ENCODE measurements around the gene KLF14. TPM values are rescaled to one million over a fixed set of nuclear protein-coding genes. Genes with fewer than 3 reads are reported as not detected.

KLF14 gene
- total and polyA plus RNA-seq, 2 of the 4 experiments (the other 2 are of a cell fraction) = 0.05 TPM; not detected in 1

DNA sequence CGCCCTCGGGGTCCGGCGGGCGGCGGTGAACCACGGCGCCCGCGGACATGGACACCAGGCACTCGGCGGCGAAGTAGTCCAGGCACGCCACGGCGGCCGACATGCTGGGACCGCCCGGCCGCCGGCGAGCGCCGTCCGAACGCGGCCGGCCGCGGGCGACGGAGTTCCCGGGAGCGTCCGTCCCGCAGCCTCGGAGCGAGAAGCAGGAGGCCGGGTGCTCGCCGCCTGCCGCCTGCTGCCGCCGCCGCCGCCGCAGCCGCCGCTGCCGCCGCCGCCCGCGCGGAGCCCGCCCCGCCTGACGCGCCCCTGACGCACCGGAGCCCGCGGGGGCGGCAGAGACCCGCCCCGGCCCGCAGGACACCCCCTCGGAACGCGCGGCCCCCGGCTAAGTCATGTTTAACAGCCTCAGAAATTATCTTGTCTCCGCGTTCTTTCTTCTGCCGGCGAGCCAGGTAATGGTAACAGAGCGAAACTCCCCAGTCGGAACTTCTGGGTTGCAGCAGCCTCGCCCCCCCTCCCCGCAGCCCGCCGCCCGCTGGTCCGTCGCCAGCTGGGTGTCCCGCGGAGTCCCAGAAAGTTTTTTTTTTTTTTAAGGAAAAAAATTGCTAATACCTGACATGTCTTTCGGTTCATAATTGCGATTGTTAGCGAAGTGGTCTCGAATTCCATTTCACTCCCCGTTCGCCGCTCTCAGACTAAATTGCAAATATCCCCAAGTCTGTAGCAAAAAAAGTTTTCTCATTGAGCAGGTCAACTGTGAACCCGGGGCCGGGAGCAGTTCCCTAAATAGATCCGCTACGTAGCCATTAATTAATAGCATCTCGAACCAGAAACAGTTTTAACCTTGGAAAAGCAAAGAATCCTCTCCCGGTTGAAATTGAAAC is at the start of gene KLF14 (continued):
- TF ChIP-seq, protein P1, sequence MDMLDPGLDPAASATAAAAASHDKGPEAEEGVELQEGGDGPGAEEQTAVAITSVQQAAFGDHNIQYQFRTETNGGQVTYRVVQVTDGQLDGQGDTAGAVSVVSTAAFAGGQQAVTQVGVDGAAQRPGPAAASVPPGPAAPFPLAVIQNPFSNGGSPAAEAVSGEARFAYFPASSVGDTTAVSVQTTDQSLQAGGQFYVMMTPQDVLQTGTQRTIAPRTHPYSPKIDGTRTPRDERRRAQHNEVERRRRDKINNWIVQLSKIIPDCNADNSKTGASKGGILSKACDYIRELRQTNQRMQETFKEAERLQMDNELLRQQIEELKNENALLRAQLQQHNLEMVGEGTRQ (IDR thresholded peaks at IDR 0.05; ENCODE audit: low read depth, low read length) = no peak
- TF ChIP-seq MAZ (IDR thresholded peaks at IDR 0.05; ENCODE audit: borderline replicate concordance, low read depth, low read length) = no peak

DNA sequence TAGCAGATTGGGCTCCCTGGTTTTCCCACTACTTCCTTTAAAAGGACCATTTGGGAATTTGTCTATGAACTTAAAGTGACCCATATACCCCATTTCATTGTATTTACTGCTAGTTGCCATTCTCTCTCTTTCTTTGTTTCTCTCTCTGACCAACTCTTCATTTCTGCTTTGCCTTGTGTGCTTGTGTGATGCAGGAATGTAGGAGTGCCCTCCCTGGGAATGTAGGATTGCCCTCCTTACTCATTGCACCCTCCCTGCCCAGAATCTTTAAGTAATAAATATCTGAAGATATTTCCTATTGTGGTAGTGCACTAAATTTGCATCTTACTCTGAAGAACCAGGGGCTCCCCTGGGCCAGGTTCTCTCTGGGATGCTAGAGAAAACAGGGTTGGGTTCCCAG is 47.3 kb upstream of the KLF14 start:
- BruUV-seq (replicated peaks) = no TSS peak
- H2AK5ac ChIP-seq (ENCODE audit: low read depth, low read length) = no peak overlapping the region
- dilution Hi-C loops (cut with HindIII; ENCODE audit: low sequenced_read_pairs, unreplicated experiment) = no loop called here
- H3K23ac ChIP-seq (ENCODE audit: low read depth, low read length) = no peak overlapping the region
- no peak overlapping the region for H2AFZ ChIP-seq (replicated peaks; ENCODE audit: low read length, poor library complexity)
- H2BK120ac ChIP-seq (ENCODE audit: low read depth, low read length) = no peak overlapping the region
- no peaks in the 10 kb centered on the region for H3K36me3 ChIP-seq (ENCODE audit: control insufficient read depth, insufficient read depth, low read length)
- in situ Hi-C loops (cut with MboI; ENCODE audit: low sequenced_read_pairs) = no loop called here
- no peak overlapping the region for H4K5ac ChIP-seq (ENCODE audit: low read depth, low read length)
- no peak overlapping the region for H4K8ac ChIP-seq (ENCODE audit: low read depth in 2 of 2, low read length in 2 of 2)
- peaks cover 25% of the 10 kb centered on the region for H3K27me3 ChIP-seq (ENCODE audit: control insufficient read depth, insufficient read depth, low read length)
- no peaks in the 10 kb centered on the region for H3K4me1 ChIP-seq (ENCODE audit: control insufficient read depth, insufficient read depth, low read length)
- CTCF ChIA-PET = no interaction called here
- no peak for DNase-seq
- H3K9ac ChIP-seq (ENCODE audit: low read depth, low read length) = no peak overlapping the region
- no peak overlapping the region for H3K14ac ChIP-seq (replicated peaks; ENCODE audit: low read depth, low read length)
- no peaks in the 10 kb centered on the region for H3K9me1 ChIP-seq (ENCODE audit: insufficient read depth, low read length)
- no peak overlapping the region for H3K4ac ChIP-seq (ENCODE audit: low read depth, low read length)
- H3K56ac ChIP-seq (ENCODE audit: extremely low read depth, insufficient read depth, low read length) = no peak overlapping the region
- H3K18ac ChIP-seq (ENCODE audit: low read depth, low read length) = no peak overlapping the region
- intact Hi-C loops (cut with micrococcal nuclease) = no loop called here
- no peaks in the 10 kb centered on the region for H3K79me1 ChIP-seq (ENCODE audit: low read depth in 1 of 2, low read length in 2 of 2)
- no peak overlapping the region for H3K4me3 ChIP-seq (ENCODE audit: insufficient read depth, low read depth, low read length)
- POLR2A ChIA-PET (ENCODE audit: unreplicated experiment) = no interaction called here
- TF ChIP-seq FOS (IDR thresholded peaks at IDR 0.05; ENCODE audit: low read depth, low read length) (no peak), NFE2L2 (IDR thresholded peaks at IDR 0.05; ENCODE audit: low read depth, low read length) (no peak), MAZ (IDR thresholded peaks at IDR 0.05; ENCODE audit: borderline replicate concordance, low read depth, low read length) (no peak), RFX5 (IDR thresholded peaks at IDR 0.05; ENCODE audit: low read depth, low read length) (no peak)
- TF ChIP-seq, protein P1 (IDR thresholded peaks at IDR 0.05; ENCODE audit: low read depth, low read length) = no peak
- H3K4me2 ChIP-seq (ENCODE audit: low read depth, low read length) = no peak overlapping the region
- no peak overlapping the region for H3K27ac ChIP-seq (ENCODE audit: insufficient read depth, low read length)
- no peak overlapping the region for H2BK20ac ChIP-seq (ENCODE audit: low read depth, low read length)
- H2AK9ac ChIP-seq (replicated peaks; ENCODE audit: low read depth, low read length, poor library complexity) = no peak overlapping the region
- H4K91ac ChIP-seq (ENCODE audit: insufficient read depth, low read depth, low read length) = no peak overlapping the region
- ATAC-seq (ENCODE audit: low read depth) = no peak
- peaks cover 5% of the 10 kb centered on the region for H3K9me3 ChIP-seq (ENCODE audit: control insufficient read depth, insufficient read depth, low read length)
- no peaks in the 10 kb centered on the region for H4K20me1 ChIP-seq (ENCODE audit: insufficient read depth, low read length)
- H2BK15ac ChIP-seq (ENCODE audit: low read depth, low read length) = no peak overlapping the region
- H2BK5ac ChIP-seq (ENCODE audit: low read depth, low read length, poor library complexity, severe bottlenecking) = no peak overlapping the region
